Glutamatergic neuron (in vitro differentiated cells): ENCODE results near the gene BTBD2. TPM values are rescaled to one million over a fixed set of nuclear protein-coding genes. Genes with fewer than 3 reads are reported as not detected.

Source experiments
- DNase-seq: peaks from one replicate; pipeline ENCODE4 v3.0.0; 2022
- H3K27ac Mint-ChIP-seq: one replicate; pipeline ENCODE4 v1.8.0; 2020; ENCODE audit warnings: mild to moderate bottlenecking, mixed read lengths, inconsistent platforms; ENCODE audit not compliant: unreplicated experiment
- H3K27me3 Mint-ChIP-seq: one replicate; pipeline ENCODE4 v1.8.0; 2020; ENCODE audit warnings: mild to moderate bottlenecking, moderate library complexity, mixed read lengths, inconsistent platforms; ENCODE audit not compliant: unreplicated experiment
- H3K36me3 Mint-ChIP-seq: one replicate; pipeline ENCODE4 v1.8.0; 2020; ENCODE audit warnings: mild to moderate bottlenecking, mixed read lengths, inconsistent platforms; ENCODE audit not compliant: unreplicated experiment
- H3K4me1 Mint-ChIP-seq: one replicate; pipeline ENCODE4 v1.8.0; 2020; ENCODE audit warnings: mild to moderate bottlenecking, low read depth, mixed read lengths, inconsistent platforms; ENCODE audit not compliant: unreplicated experiment
- H3K4me3 Mint-ChIP-seq: one replicate; pipeline ENCODE4 v1.8.0; 2020; ENCODE audit warnings: mild to moderate bottlenecking, mixed read lengths, inconsistent platforms; ENCODE audit not compliant: unreplicated experiment
- H3K9me3 Mint-ChIP-seq: one replicate; pipeline ENCODE4 v1.8.0; 2020; ENCODE audit warnings: mild to moderate bottlenecking, moderate library complexity, mixed read lengths, inconsistent platforms; ENCODE audit not compliant: unreplicated experiment
- total RNA-seq: library from RNA; stranded (reverse); fragmentation: NEBNext Ultra II Directional; extraction: Animal tissue kit (Norgen Biotek cat#: 25700); gene quantifications from one replicate; pipeline ENCODE4 v1.2.1, GENCODE V29; 2021; ENCODE audit not compliant: unreplicated experiment
- TF ChIP-seq, protein P1 (sequence below): fragments of 200-600 bp; sonication (generic); IDR thresholded peaks from one replicate; pipeline ENCODE4 v1.5.0; 2021; ENCODE audit not compliant: partially characterized antibody, unreplicated experiment

Gene BTBD2
- total RNA-seq, 1 donor from 2014 or later: 70.4 TPM

DNA sequence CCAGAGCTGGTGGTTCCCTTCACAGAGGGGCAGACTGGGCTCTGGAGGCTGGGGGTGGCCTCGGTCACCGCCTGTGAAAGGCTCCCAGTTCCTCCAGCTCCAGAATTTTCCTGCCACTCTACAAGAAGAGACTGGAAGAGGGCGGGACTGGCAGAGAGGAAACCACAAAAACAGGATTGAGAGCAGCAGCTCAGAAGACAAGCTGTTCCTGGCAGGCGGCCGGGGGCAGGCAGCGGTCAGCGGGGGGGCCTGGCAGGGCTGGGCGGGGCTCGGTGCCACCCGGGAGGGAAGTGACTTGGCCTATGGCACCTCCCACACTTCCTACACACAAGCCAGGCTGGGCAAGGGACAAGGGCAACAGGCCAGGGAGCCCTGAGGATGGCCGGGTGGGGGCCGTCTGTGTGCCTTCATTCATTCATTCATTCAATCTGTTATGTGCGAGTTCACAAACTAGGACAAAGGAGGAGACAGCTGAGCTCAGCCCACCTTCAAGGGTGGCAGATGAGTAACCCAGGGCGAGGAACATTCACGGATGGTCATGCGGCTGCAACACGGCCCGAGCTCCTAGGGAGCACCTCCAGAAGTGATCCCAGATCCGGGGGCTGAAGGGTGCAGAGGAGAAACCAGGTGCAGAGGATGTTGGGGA lies 16.9 kb upstream of the BTBD2 start:
- no peak overlapping the region for H3K4me3 Mint-ChIP-seq
- no peaks in the 10 kb centered on the region for H3K9me3 Mint-ChIP-seq
- H3K4me1 Mint-ChIP-seq: no peaks in the 10 kb centered on the region
- H3K27ac Mint-ChIP-seq: no peak overlapping the region
- TF ChIP-seq, protein P1, sequence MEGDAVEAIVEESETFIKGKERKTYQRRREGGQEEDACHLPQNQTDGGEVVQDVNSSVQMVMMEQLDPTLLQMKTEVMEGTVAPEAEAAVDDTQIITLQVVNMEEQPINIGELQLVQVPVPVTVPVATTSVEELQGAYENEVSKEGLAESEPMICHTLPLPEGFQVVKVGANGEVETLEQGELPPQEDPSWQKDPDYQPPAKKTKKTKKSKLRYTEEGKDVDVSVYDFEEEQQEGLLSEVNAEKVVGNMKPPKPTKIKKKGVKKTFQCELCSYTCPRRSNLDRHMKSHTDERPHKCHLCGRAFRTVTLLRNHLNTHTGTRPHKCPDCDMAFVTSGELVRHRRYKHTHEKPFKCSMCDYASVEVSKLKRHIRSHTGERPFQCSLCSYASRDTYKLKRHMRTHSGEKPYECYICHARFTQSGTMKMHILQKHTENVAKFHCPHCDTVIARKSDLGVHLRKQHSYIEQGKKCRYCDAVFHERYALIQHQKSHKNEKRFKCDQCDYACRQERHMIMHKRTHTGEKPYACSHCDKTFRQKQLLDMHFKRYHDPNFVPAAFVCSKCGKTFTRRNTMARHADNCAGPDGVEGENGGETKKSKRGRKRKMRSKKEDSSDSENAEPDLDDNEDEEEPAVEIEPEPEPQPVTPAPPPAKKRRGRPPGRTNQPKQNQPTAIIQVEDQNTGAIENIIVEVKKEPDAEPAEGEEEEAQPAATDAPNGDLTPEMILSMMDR: no peak
- DNase-seq: peak; percentile 16
- peaks cover 2% of the 10 kb centered on the region for H3K27me3 Mint-ChIP-seq
- no peaks in the 10 kb centered on the region for H3K36me3 Mint-ChIP-seq

DNA sequence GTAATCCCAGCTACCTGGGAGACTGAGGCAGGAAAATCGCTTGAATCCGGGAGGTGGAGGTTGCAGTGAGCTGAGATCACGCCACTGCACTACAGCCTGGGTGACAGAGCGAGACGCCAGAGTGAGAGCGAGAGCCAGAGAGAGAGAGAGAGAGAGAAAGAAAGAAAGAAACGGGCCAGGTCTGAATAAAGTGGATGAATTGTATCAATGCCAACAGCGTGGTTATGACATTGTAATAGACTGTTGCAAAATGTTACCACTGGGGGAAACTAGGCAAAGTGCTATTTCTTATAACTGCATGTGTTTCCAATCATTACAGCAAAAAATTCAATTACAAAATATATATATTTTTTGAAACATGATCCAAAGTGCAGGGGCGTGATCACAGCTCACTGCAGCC lies 11.8 kb upstream of the BTBD2 start:
- H3K27me3 Mint-ChIP-seq: peaks cover 4% of the 10 kb centered on the region
- H3K4me3 Mint-ChIP-seq: no peak overlapping the region
- no peaks in the 10 kb centered on the region for H3K9me3 Mint-ChIP-seq
- H3K27ac Mint-ChIP-seq: no peak overlapping the region
- H3K36me3 Mint-ChIP-seq: no peaks in the 10 kb centered on the region
- TF ChIP-seq, protein P1: no peak
- no peak for DNase-seq
- no peaks in the 10 kb centered on the region for H3K4me1 Mint-ChIP-seq

DNA sequence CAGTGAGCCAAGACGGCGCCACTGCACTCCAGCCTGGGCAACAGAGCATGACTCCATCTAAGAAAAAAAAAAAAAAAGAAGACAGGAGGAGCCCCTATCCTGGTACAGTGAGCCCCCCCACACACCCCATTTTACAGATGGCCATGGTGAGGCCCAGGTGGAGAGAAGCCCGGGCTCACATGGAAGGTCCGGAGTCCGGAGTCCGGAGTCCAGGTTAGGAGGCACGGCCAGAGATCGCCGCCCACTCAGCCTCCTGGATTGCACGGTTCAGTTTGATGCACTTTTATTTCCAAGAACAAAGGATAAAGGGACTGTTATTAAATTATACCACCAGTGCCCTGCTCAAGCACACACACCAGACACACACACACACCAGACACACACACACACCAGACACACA lies 11.3 kb upstream of the BTBD2 start:
- no peaks in the 10 kb centered on the region for H3K36me3 Mint-ChIP-seq
- no peaks in the 10 kb centered on the region for H3K4me1 Mint-ChIP-seq
- peaks cover 4% of the 10 kb centered on the region for H3K27me3 Mint-ChIP-seq
- DNase-seq: no peak
- H3K4me3 Mint-ChIP-seq: no peak overlapping the region
- TF ChIP-seq, protein P1: no peak
- H3K9me3 Mint-ChIP-seq: no peaks in the 10 kb centered on the region
- no peak overlapping the region for H3K27ac Mint-ChIP-seq

DNA sequence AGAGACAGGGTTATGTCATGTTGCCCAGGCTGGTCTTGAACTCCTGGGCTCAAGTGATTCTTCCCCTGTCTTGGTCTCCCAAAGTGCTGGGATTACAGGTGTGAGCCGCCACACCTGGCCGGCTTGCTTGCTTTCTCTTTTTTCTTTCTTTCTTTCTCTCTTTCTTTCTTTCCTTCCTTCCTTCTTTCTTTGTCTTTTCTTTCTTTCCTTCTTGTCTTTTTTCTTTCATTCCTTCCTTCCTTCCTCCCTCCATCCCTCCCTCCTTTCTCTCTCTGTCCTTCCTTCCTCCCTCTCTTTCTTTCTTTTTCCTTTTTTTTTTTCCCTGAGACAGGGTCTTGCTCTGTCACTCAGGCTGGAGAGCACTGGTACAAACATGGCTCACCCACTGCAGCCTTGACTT lies 6.8 kb upstream of the BTBD2 start:
- TF ChIP-seq, protein P1: no peak
- H3K4me3 Mint-ChIP-seq: no peak overlapping the region
- H3K4me1 Mint-ChIP-seq: no peaks in the 10 kb centered on the region
- no peaks in the 10 kb centered on the region for H3K36me3 Mint-ChIP-seq
- no peak overlapping the region for H3K27ac Mint-ChIP-seq
- no peaks in the 10 kb centered on the region for H3K9me3 Mint-ChIP-seq
- H3K27me3 Mint-ChIP-seq: peaks cover 4% of the 10 kb centered on the region
- no peak for DNase-seq

DNA sequence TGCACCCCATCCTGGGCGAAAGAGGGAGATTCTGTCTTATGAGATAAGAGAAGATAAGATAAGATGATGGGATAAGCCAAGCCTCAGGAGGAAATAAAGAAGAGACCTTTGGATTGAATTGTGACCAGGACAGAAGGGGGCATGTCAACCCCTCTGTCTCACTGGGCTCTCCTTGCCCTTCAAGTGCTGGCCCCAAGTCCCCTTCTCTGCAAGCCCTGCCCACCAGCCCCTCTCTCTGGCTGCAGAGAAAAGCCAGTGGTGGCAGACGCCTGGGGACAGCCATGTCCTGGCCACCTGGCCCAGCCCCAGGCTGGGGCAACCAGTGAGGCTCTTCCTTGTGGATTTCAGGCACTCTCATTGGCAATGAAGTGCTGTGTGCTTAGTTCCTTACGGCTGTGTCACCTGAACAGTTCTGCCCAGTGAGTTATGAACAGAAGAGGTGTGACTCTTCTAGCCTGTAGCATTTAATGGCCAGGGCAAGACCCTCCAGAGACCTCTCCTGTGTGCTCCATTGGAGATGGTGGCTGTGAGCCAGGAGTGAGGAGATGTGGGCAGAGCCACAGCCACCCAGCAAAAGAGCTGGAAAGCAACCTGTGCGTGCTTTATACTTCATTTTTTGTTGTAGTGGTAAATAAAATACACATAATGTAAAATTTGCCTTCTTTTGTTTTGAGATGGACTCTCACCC lies 6.1 kb upstream of the BTBD2 start:
- Mint-ChIP-seq H3K36me3 (no peaks in the 10 kb centered on the region), H3K9me3 (no peaks in the 10 kb centered on the region), H3K4me1 (no peaks in the 10 kb centered on the region), H3K27me3 (peaks cover 4% of the 10 kb centered on the region), H3K4me3 (no peak overlapping the region), H3K27ac (no peak overlapping the region)
- TF ChIP-seq, protein P1: no peak
- DNase-seq: no peak
